ENCODE results near the gene UBALD2. TPM values are rescaled to one million over a fixed set of nuclear protein-coding genes. Genes with fewer than 3 reads are reported as not detected.

UBALD2 gene
- polyA plus RNA-seq, 1 donor (not counting 4 experiments of a cell fraction or from before 2014, with no cell fraction given) = 33.9 TPM

GRCh38 chr17:76271669-76272540, 6.8 kb downstream of the UBALD2 start:
- dilution Hi-C loops (cut with MboI; ENCODE audit: extremely low pct_ligation_motif_present, low sequenced_read_pairs) = no loop called here
- H2AFZ ChIP-seq (ENCODE audit: control insufficient read depth, low read length) = no peak overlapping the region
- DNase-seq (ENCODE audit: low read depth, low spot score) = no peak
- H3K4me1 ChIP-seq (ENCODE audit: control insufficient read depth, extremely low read depth, insufficient read depth, low read length) = peaks cover 31% of the 10 kb centered on the region
- H3K9ac ChIP-seq (ENCODE audit: control insufficient read depth, extremely low read depth, insufficient read depth, low read length) = peak overlapping the region; percentile 37
- H3K27me3 ChIP-seq (ENCODE audit: control insufficient read depth, extremely low read depth, insufficient read depth, low read length) = no peaks in the 10 kb centered on the region
- FAIRE-seq = no peak
- no peak overlapping the region for H3K27ac ChIP-seq (ENCODE audit: control insufficient read depth, insufficient read depth, low read length)
- H4K20me1 ChIP-seq (ENCODE audit: control insufficient read depth, extremely low read depth, insufficient read depth, low read length) = no peaks in the 10 kb centered on the region
- no peaks in the 10 kb centered on the region for H3K9me1 ChIP-seq (ENCODE audit: control insufficient read depth, extremely low read depth, insufficient read depth, low read length)
- H3K4me3 ChIP-seq (ENCODE audit: control insufficient read depth in 2 of 3, extremely low read depth in 1 of 3, insufficient read depth in 2 of 3, low read depth in 1 of 3, low read length in 3 of 3) = no peak overlapping the region
- TF ChIP-seq CTCF (optimal IDR thresholded peaks at IDR 0.05 in 1 of 3, IDR thresholded peaks at IDR 0.05 in 1 of 3, conservative IDR thresholded peaks at IDR 0.05 in 1 of 3; ENCODE audit: extremely low read depth in 1 of 3, insufficient read depth in 2 of 3, low read length in 3 of 3) (no peak), EZH2 (IDR thresholded peaks at IDR 0.05; ENCODE audit: low read length) (no peak)
- H3K9me3 ChIP-seq (ENCODE audit: control insufficient read depth, low read depth, low read length) = no peaks in the 10 kb centered on the region
- H3K4me2 ChIP-seq (ENCODE audit: control insufficient read depth, extremely low read depth, insufficient read depth, low read depth, low read length) = peak overlapping the region; percentile 48
- peaks cover 12% of the 10 kb centered on the region for H3K79me2 ChIP-seq (ENCODE audit: control insufficient read depth, insufficient read depth, low read length)
- H3K36me3 ChIP-seq (ENCODE audit: control insufficient read depth in 2 of 2, extremely low read depth in 1 of 2, insufficient read depth in 2 of 2, low read length in 2 of 2) = peaks cover 6 to 12% of the 10 kb centered on the region in 2 experiments

GRCh38 chr17:76272541-76273444, 7.6 kb downstream of the UBALD2 start:
- no peak overlapping the region for H2AFZ ChIP-seq (ENCODE audit: control insufficient read depth, low read length)
- H3K9me3 ChIP-seq (ENCODE audit: control insufficient read depth, low read depth, low read length) = no peaks in the 10 kb centered on the region
- H3K79me2 ChIP-seq (ENCODE audit: control insufficient read depth, insufficient read depth, low read length) = peaks cover 8% of the 10 kb centered on the region
- H3K9ac ChIP-seq (ENCODE audit: control insufficient read depth, extremely low read depth, insufficient read depth, low read length) = no peak overlapping the region
- no peak overlapping the region for H3K4me3 ChIP-seq (ENCODE audit: control insufficient read depth in 2 of 3, extremely low read depth in 1 of 3, insufficient read depth in 2 of 3, low read depth in 1 of 3, low read length in 3 of 3)
- H3K36me3 ChIP-seq (ENCODE audit: control insufficient read depth in 2 of 2, extremely low read depth in 1 of 2, insufficient read depth in 2 of 2, low read length in 2 of 2) = peaks cover 6 to 12% of the 10 kb centered on the region in 2 experiments
- no peaks in the 10 kb centered on the region for H4K20me1 ChIP-seq (ENCODE audit: control insufficient read depth, extremely low read depth, insufficient read depth, low read length)
- no peaks in the 10 kb centered on the region for H3K9me1 ChIP-seq (ENCODE audit: control insufficient read depth, extremely low read depth, insufficient read depth, low read length)
- no peak for DNase-seq (ENCODE audit: low read depth, low spot score)
- no peak overlapping the region for H3K27ac ChIP-seq (ENCODE audit: control insufficient read depth, insufficient read depth, low read length)
- no peak overlapping the region for H3K4me2 ChIP-seq (ENCODE audit: control insufficient read depth, extremely low read depth, insufficient read depth, low read depth, low read length)
- peaks cover 22% of the 10 kb centered on the region for H3K4me1 ChIP-seq (ENCODE audit: control insufficient read depth, extremely low read depth, insufficient read depth, low read length)
- TF ChIP-seq EZH2 (IDR thresholded peaks at IDR 0.05; ENCODE audit: low read length) = no peak
- TF ChIP-seq CTCF (optimal IDR thresholded peaks at IDR 0.05 in 1 of 3, IDR thresholded peaks at IDR 0.05 in 1 of 3, conservative IDR thresholded peaks at IDR 0.05 in 1 of 3; ENCODE audit: extremely low read depth in 1 of 3, insufficient read depth in 2 of 3, low read length in 3 of 3) = no peak
- dilution Hi-C loops (cut with MboI; ENCODE audit: extremely low pct_ligation_motif_present, low sequenced_read_pairs) = no loop called here
- no peaks in the 10 kb centered on the region for H3K27me3 ChIP-seq (ENCODE audit: control insufficient read depth, extremely low read depth, insufficient read depth, low read length)
- no peak for FAIRE-seq

Data from keratinocyte (primary cell).